ENCODE results near the gene TCIRG1. TPM values are rescaled to one million over a fixed set of nuclear protein-coding genes. Genes with fewer than 3 reads are reported as not detected.
A peak's percentile ranks its signal among the peaks of the same experiment; 100 is the strongest.

TCIRG1 gene
- total and polyA plus RNA-seq, 4 donors = 32.2 to 96.1 (median 44.5) TPM

DNA sequence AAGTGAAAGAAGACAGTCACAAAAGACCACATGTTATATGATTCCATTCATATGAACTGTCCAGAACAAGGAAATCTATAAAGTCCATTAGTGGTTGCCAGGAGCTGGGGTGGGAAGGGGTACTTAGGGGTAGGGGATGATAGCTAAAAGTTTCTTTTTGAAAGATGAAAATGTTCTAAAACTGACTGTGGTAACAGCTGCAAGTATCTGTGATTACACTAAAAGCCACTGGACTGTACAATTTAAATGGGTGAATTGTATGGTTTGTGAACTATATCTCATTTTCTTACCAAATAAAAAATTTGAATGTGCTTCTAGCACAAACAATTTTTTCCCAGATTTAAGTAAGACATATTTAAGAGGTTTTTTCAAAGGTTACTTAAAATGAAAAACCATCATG is 60.2 kb downstream of the TCIRG1 start:
- Histone ChIP-seq H3K27ac (ENCODE audit: low read depth in 1 of 2, low read length in 2 of 2) (peak overlapping the region; percentile 70 to 82), H3K4me1 (ENCODE audit: control insufficient read depth in 4 of 4, insufficient read depth in 4 of 4, low read length in 3 of 4) (peaks cover 5 to 28% (median 17%) of the 10 kb centered on the region in 4 donors), H3K9me3 (ENCODE audit: control insufficient read depth in 4 of 4, low read length in 3 of 4) (no peaks in the 10 kb centered on the region), H3K4me3 (ENCODE audit: low read depth in 1 of 3, low read length in 3 of 3) (no peak overlapping the region), H3K27me3 (ENCODE audit: control insufficient read depth in 4 of 4, insufficient read depth in 4 of 4, low read length in 3 of 4) (no peaks in the 10 kb centered on the region), H3K36me3 (ENCODE audit: control insufficient read depth in 4 of 4, insufficient read depth in 3 of 4, low read depth in 1 of 4, low read length in 3 of 4) (peaks cover 0 to 1% (median 0%) of the 10 kb centered on the region in 4 donors), H3K9ac (ENCODE audit: low read depth in 1 of 2, low read length in 2 of 2) (peak overlapping the region; percentile 16 to 76)
- DNase-seq (ENCODE audit: low spot score) = no peak
- TF ChIP-seq YY1 (IDR thresholded peaks at IDR 0.05) (no peak), HNF4G (IDR thresholded peaks at IDR 0.05) (no peak), JUND (IDR thresholded peaks at IDR 0.05) (no peak), GABPA (IDR thresholded peaks at IDR 0.05 in 1 of 2, conservative IDR thresholded peaks at IDR 0.05 in 1 of 2) (no peak), NR2F2 (IDR thresholded peaks at IDR 0.05) (no peak), FOXA1 (IDR thresholded peaks at IDR 0.05) (no peak), RAD21 (IDR thresholded peaks at IDR 0.05) (no peak), REST (IDR thresholded peaks at IDR 0.05) (no peak), TAF1 (conservative IDR thresholded peaks at IDR 0.05) (no peak), RXRA (IDR thresholded peaks at IDR 0.05) (no peak)
- TF ChIP-seq, protein P1, sequence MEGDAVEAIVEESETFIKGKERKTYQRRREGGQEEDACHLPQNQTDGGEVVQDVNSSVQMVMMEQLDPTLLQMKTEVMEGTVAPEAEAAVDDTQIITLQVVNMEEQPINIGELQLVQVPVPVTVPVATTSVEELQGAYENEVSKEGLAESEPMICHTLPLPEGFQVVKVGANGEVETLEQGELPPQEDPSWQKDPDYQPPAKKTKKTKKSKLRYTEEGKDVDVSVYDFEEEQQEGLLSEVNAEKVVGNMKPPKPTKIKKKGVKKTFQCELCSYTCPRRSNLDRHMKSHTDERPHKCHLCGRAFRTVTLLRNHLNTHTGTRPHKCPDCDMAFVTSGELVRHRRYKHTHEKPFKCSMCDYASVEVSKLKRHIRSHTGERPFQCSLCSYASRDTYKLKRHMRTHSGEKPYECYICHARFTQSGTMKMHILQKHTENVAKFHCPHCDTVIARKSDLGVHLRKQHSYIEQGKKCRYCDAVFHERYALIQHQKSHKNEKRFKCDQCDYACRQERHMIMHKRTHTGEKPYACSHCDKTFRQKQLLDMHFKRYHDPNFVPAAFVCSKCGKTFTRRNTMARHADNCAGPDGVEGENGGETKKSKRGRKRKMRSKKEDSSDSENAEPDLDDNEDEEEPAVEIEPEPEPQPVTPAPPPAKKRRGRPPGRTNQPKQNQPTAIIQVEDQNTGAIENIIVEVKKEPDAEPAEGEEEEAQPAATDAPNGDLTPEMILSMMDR (IDR thresholded peaks at IDR 0.05; ENCODE audit: low read depth, low read length, missing input control) = no peak
- TF ChIP-seq, protein P2, sequence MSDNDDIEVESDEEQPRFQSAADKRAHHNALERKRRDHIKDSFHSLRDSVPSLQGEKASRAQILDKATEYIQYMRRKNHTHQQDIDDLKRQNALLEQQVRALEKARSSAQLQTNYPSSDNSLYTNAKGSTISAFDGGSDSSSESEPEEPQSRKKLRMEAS (IDR thresholded peaks at IDR 0.05) = no peak
- TF ChIP-seq, protein P3, sequence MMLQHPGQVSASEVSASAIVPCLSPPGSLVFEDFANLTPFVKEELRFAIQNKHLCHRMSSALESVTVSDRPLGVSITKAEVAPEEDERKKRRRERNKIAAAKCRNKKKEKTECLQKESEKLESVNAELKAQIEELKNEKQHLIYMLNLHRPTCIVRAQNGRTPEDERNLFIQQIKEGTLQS (IDR thresholded peaks at IDR 0.05) = no peak

DNA sequence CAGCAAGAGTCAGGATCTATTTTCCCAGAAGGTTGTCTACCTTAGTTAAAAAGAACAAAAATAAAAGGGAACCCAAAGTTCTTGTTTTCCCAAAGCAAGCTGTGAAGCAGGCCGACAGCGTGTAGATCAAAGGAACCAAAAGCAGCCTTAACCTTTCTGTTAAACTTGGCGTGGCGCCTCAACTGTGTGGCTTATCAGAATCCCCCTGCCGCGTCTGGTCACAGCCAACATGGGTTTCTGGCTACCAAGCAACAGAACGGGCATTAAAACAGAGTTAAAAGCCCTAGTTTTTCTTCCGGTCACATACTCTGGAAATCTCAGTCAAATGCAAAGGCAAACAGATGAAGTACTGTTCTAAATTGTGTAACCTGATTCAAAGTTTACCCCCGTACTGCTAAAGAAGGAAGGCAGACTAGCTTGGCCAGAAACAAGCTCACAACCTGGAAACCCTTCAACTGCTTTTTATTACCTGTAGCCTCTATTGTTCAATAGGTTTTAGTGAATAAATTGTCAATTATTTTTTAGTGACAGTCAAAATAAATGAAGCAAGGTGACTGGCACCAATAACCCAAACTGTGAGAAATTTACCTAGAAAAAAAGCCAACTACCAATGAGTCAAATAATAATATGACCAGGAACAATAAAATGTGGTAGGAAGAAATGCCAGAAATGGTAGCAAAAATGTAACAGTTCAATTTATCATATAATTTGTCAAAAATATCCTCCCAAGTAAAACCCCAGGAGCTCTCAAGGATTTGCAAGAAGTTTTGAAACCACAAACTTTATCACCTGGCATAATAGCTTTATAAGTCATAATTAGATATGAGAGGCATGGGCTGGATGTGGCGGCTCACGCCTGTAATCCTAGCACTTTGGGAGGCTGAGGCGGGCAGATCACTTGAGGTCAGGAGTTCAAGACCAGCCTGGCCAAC is 60.9 kb downstream of the TCIRG1 start:
- no peak overlapping the region for H3K4me3 ChIP-seq (ENCODE audit: low read depth in 1 of 3, low read length in 3 of 3)
- no peaks in the 10 kb centered on the region for H3K9me3 ChIP-seq (ENCODE audit: control insufficient read depth in 4 of 4, low read length in 3 of 4)
- H3K9ac ChIP-seq (ENCODE audit: low read depth in 1 of 2, low read length in 2 of 2) = peak overlapping the region; percentile 16 to 76
- peak overlapping the region; percentile 70 to 82 for H3K27ac ChIP-seq (ENCODE audit: low read depth in 1 of 2, low read length in 2 of 2)
- H3K27me3 ChIP-seq (ENCODE audit: control insufficient read depth in 4 of 4, insufficient read depth in 4 of 4, low read length in 3 of 4) = no peaks in the 10 kb centered on the region
- WGBS = 23% methylated on average over 12 of the region's 12 CpGs
- peaks cover 5 to 28% (median 17%) of the 10 kb centered on the region in 4 donors for H3K4me1 ChIP-seq (ENCODE audit: control insufficient read depth in 4 of 4, insufficient read depth in 4 of 4, low read length in 3 of 4)
- H3K36me3 ChIP-seq (ENCODE audit: control insufficient read depth in 4 of 4, insufficient read depth in 3 of 4, low read depth in 1 of 4, low read length in 3 of 4) = no peaks in the 10 kb centered on the region
- DNase-seq (ENCODE audit: low spot score) = peak; percentile 72
- TF ChIP-seq FOXA1 (IDR thresholded peaks at IDR 0.05) = no peak
- peak in 1 of 2 donors; percentile 57 for TF ChIP-seq JUND (IDR thresholded peaks at IDR 0.05)
- peak; percentile 27 for TF ChIP-seq REST (IDR thresholded peaks at IDR 0.05)
- peak; percentile 71 for TF ChIP-seq NR2F2 (IDR thresholded peaks at IDR 0.05)
- no peak for TF ChIP-seq EGR1 (IDR thresholded peaks at IDR 0.05; ENCODE audit: low read depth in 2 of 2)
- TF ChIP-seq RXRA (IDR thresholded peaks at IDR 0.05) = peak; percentile 72 to 88
- peak; percentile 76 for TF ChIP-seq TAF1 (conservative IDR thresholded peaks at IDR 0.05)
- peak; percentile 17 for TF ChIP-seq ZBTB33 (IDR thresholded peaks at IDR 0.05)
- peak in 1 of 2 donors; percentile 47 for TF ChIP-seq GABPA (IDR thresholded peaks at IDR 0.05 in 1 of 2, conservative IDR thresholded peaks at IDR 0.05 in 1 of 2)
- TF ChIP-seq, protein P3 (IDR thresholded peaks at IDR 0.05) = no peak
- peak; percentile 72 for TF ChIP-seq SP1 (IDR thresholded peaks at IDR 0.05)
- TF ChIP-seq RAD21 (IDR thresholded peaks at IDR 0.05) = peak; percentile 48 to 53
- no peak for TF ChIP-seq FOXA2 (IDR thresholded peaks at IDR 0.05)
- TF ChIP-seq YY1 (IDR thresholded peaks at IDR 0.05) = peak; percentile 68
